HG03575 (cell line): ENCODE data around the gene KRTAP5-2.
"Not testable (repeated sequence)": the region's sequence is repeated elsewhere in the genome, so short reads cannot be mapped to it uniquely, and the experiment has no call there.

Source experiments
- ATAC-seq: cut with Tn5 transposase; IDR thresholded peaks from one replicate; pipeline ENCODE4 v1.9.1; 2021; ENCODE audit not compliant: unreplicated experiment, insufficient number of reproducible peaks, low FRiP score; ENCODE audit errors: extremely low read depth

The KRTAP5-2 gene

GRCh38 chr11:1597331-1597993 lies 632 bp downstream of the KRTAP5-2 start:
- ATAC-seq, result no peak

DNA sequence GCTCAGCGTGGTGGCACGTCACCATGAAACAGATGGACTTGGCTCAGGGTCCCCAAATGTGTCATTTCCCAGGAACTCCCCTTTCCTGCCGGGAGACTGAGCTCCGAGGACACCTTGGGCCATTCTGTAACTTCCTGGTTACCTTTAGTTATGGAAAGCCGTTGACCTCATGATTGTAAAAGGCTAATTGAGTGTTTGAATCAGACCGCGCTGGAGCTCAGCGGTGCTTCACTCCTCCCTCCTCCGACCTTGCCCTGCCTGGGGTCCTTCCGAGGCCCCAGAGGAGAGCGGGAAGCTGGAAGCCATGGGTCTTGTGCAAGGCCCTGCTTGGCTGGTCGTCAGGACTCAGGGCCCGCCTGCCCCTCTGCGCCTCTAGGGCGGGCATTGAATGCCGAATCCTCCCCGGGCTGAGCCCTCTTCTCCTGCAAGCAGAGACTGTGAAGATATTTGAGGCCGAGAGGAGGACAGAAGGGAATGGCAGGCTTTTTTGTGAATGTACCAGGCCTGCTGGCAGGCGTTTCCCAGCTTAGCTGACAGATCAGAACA lies 1.4 kb downstream of the KRTAP5-2 start:
- ATAC-seq, result not testable (repeated sequence)

DNA sequence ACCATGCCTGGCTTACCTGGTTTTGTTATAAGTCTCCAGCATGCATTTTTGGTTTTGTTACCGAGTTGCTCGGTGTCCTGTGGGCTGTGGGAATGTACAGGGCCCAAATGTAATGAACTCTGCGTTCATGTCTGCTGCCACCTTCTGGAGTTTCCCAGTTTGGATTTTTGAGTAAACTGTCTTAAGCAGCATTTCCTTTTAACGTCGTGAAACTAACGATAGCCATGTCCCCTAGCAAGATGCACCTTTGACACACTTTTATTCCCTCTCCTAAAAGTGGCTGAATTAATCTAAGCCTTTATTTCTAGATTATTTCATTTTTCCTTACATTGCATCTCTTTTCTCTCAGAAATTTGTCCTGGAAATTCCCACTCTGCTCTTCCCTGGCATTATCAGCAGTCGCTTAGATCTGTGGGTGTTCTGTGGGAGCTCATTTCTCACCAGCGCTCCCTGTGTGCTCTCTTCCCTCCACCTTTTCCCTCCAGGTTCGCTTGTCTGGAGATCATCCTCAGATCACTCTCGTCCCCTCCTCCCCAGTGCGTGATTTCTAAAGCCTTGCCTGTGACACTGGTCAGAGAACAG lies 2.0 kb downstream of the KRTAP5-2 start:
- not testable (repeated sequence) for ATAC-seq

DNA sequence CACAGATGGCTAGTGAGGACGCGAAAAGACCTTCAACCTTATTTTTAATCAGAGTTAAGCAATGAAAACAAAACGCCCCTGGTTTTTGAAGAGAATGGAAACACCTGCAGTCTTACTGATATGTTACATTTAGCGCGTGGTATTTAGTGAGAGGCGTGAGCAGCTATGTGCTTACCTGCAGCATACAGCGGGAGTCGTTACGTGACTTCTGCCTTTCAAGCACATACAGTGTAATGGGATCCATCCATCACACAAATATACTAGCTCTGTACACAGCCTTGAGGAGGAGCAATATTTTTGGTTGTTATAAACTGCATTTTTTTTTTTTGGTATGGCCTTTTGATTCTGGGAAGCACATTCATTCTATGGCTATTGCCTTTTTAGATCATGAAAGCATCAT lies 5.5 kb downstream of the KRTAP5-2 start:
- no peak for ATAC-seq

- no peak for ATAC-seq
Observed at GRCh38 chr11:1589996-1590395, 8.1 kb downstream of the KRTAP5-2 start.

DNA sequence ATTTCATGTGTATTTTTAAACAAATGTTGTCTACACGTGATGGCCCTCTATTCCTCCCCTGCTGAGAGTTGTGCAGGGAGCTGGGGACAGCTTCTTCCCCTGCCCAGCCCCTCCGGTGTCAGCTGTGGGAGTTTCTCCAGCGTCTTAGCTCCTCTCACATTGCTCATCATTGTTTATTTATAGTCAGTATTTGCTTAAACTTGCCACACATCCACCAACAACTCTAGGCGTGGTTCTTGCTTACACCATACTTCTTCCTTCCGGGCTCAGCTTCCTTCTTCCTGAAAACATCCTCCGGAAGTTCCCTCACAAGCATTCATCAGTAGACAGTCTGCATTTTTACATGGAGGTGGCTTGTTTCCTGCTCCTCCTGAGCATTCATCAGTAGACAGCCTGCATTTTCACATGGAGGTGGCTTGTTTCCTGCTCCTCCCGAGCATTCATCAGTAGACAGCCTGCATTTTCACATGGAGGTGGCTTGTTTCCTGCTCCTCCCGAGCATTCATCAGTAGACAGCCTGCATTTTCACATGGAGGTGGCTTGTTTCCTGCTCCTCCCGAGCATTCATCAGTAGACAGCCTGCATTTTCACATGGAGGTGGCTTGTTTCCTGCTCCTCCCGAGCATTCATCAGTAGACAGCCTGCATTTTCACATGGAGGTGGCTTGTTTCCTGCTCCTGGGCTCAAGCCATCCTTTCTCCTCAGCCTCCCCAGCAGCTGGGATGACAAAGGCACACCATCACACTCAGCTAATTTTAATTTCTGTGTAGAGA lies 8.7 kb downstream of the KRTAP5-2 start:
- not testable (repeated sequence) for ATAC-seq

DNA sequence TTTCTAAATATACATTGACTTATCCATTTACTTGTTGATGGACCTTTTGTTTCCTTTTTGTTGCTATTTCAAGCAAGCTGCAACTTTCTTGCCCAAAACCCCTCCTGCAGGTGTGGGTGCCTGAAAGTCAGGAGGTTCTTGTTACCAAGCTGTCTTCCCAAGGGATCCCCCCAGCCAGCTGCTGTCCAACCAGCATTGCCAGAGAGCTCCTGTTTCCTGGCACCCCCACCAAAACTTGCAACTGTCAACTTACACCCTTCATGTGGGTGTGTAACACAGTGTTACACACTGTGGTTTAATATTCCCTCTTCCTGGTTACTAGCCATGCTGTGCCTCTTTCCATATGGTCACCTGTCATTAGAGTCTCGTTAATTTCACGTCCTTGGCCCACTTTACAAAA lies 11.4 kb downstream of the KRTAP5-2 start:
- ATAC-seq, result no peak

- not testable (repeated sequence) for ATAC-seq
Observed at GRCh38 chr11:1584661-1585370, 13.3 kb downstream of the KRTAP5-2 start, which contains the start of gene KRTAP5-1. TSS of gene KRTAP5-1 (minus strand) at chr11:1585283. CDS start at chr11:1585249, 34 bp downstream.

- ATAC-seq, result not testable (repeated sequence)
Observed at GRCh38 chr11:1582909-1583308, 15.2 kb downstream of the KRTAP5-2 start.

DNA sequence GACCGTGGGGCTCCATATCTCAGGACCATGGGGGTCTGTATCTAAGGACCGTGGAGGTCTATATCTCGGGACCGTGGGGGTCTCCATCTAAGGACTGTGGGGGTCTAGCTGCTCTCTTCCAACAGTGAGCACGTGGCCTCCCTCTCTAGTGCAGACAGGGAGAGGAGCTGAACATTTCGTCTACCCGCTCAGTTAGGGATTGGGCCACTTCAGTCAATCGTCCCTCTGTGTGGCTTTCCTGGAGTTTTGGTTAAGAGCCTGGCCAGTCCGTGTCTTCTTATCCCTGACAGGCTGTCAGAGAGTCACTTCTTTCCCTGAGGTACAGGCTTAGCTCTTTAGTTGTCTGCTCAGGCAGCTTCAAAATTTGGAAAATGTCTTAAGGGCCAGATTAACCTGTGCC lies 16.1 kb downstream of the KRTAP5-2 start:
- ATAC-seq, result no peak

DNA sequence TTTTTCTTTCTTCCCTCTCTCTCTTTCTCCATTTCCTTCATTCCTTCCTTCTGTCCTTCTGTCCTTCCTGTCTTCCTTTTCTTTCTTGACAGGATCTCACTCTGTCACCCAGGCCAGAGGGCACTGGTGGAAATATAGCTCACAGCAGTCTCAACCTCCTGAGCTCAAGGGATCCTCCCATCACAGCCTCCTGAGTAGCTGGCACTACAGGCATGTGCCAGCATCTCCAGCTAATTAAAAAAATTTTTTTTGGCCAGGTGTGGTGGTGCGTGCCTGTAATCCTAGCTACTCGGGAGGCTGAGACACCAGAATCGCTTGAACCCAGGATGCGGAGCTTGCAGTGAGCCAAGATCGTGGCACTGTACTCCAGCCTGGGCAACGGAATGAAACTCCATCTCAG lies 21.3 kb downstream of the KRTAP5-2 start:
- no peak for ATAC-seq

DNA sequence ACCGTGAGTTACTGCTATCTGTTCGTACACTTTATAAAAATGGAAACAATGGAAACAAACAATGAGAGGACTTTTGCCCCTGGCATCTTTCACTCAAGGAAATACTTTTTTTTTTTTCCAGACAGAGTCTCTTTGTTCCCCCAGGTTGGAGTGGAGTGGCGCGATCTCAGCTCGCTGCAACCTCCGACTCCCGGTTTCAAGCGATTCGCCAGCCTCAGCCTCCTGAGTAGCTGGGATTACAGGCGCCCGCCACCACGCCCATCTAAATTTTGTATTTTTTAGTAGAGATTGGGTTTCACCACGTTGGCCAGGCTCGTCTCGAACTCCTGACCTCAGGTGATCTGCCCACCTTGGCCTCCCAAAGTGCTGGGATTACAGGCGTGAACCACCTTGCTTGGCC lies 22.3 kb downstream of the KRTAP5-2 start:
- ATAC-seq, result not testable (repeated sequence)

DNA sequence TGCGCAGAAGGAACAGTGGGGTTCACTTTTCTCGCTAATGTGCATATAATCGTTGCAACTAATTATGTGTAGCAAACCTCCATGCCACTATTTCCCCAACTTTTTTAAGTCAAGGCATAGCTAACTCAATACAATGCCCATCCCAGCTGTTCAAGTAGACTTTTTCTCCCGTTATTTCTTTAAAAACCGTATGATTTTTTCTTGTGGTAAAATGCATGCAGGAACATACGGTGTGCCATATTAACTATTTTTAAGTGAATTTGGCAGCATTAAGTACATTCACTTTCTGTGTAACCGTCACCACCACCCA lies 23.2 kb downstream of the KRTAP5-2 start:
- no peak for ATAC-seq

GRCh38 chr11:1574238-1574932 lies 23.7 kb downstream of the KRTAP5-2 start:
- ATAC-seq, result no peak

DNA sequence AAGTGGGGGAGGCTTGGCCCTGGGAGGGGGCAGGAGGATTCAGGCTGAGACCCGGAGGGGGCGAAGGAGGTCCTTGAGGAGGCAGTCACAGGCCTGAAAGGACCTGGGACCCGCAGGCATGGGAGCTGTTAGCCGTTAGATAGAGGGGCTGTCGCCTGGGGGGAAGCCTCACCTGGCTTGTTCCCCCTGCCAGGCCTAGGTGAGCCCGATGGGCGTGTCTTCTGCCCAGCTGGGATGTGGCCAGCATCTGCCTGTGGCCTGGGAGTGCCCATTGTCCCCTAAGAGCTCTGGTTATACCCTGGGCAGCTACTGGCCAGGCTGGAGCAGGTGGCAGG lies 24.2 kb downstream of the KRTAP5-2 start:
- ATAC-seq, result no peak

DNA sequence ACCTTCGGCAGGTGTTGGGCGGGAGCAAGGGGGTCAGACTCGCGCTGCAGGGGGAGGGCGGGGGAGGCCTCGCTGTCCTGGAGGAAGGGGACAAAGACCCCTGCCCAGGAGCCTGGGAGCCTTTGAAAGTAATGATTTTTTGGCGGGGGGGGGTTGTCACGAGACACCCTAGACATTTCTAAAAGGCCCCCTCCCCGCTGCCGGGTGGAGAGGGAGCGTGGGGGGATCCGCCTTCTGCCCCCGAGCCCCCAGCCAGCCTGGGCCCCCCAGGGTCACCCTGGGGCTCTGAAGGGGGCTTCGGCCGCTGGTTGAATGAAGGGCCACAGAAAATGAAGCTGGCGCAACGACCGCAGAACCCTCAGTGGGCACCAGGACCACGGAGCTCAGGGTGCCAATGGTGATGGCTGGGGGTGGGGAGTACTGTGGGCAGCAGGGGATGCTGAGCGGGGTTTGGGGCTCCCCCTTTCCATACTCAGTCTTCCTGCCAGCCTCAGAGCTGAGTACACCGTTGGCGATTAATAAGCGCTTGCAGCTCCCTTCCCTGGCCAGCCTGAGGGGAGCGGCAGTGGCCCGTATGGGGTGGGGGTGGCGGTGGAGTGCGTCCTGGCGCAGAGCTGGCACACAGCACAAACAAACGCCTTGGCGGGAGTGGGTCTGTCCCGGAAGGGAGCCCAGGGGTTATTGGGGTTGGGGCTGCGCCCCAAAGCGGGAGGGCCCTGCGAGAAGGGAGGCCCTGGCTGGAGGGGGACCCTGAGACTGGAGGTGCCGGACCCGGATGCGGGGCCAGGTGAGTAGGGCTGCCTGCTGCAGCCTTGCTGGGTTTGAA lies 24.8 kb downstream of the KRTAP5-2 start:
- ATAC-seq, result no peak

DNA sequence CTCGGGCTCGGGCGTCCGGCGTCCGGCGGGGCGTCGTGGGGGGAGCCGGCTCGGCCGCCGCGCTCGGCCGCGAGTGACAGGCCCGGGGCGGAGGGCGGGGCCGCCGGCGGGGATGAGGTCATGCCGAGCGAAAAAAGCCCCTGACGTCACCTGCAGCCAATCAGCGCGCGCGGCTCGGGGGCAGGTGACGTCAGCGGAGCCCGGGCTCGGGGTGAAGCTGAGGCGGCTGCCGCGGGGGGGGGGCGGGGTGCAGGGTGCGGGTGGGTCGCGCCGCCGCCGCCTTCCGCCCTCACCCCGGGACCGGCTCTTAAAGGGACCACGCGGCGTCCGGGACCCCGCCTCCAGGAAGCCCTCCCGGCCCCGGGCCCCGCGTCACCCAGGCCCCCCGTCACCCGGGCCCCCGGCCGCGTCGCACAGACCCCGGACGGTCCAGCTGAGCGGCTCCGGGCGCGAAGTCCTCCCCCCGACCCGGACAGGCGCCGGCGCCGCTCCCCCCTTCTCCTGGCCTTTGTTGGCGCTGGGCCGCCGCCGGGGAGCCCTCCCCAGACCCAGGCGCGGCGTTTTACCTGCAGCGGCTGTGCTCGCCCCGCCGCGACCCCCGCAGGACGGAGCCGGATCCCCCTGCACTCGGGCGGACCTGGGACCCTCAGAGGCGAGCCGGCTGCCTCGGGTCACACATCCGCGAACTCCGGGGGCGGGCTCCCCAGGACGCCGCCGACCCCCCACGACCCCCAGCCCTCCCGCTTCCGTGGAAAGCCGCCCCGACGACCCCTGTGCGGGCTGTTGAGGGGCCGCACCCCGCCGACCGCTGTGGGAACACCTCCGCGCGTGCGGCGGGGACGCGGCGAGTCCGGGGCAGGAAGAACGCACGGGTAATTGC lies 25.7 kb downstream of the KRTAP5-2 start, which contains the start of gene DUSP8:
Gene DUSP8 (minus strand): TSS at position 75 of the 880 bp plus-strand sequence. CDS start 6,445 bp downstream, outside the sequence.
- ATAC-seq, result no peak
